ENCODE results near the gene MGAT4B.

- TF ChIP-seq CTCF (conservative IDR thresholded peaks at IDR 0.05) (no peak), ZFX (IDR thresholded peaks at IDR 0.05) (no peak)
Measured at GRCh38 chr5:179822444-179822990, 15.9 kb upstream of the MGAT4B start.
